Spleen (tissue), 7 donors: ENCODE data around the gene REG1B.

ENCODE experiments used
- CTCF ChIP-seq, 11 experiments: fragments of 200-600 bp in 7 of 11; fragments of 450-650 bp in 4 of 11; sonication (generic) in 4 of 11; IDR thresholded peaks in 8 of 11; conservative IDR thresholded peaks in 3 of 11; 1 replicate in 7 of 11; 2 replicates in 4 of 11; pipeline versions ENCODE4 v1.4.0 to v1.8.0; 2016 to 2021; ENCODE audit warnings: antibody characterized with exemption in 11 of 11, inconsistent platforms in 4 of 11, mild to moderate bottlenecking in 1 of 11
- POLR2A ChIP-seq, 3 donors: fragments of 450-650 bp; IDR thresholded peaks; one replicate each; pipeline ENCODE4 v1.5.1; 2017; ENCODE audit warnings: antibody characterized with exemption in 3 of 3, mild to moderate bottlenecking in 1 of 3
- donor health status: DM: no; HTN: no; CAD: no; lungs with moderate emphysema.
- donor health status: DM: no; HTN: no; CAD: no.
- donor health status: DM: no; HTN: no; CAD: no.

GRCh38 chr2:79128406-79128805 lies 40.6 kb upstream of the REG1B start:
- TF ChIP-seq CTCF (IDR thresholded peaks at IDR 0.05 in 8 of 11, conservative IDR thresholded peaks at IDR 0.05 in 3 of 11): no peak
- TF ChIP-seq POLR2A (IDR thresholded peaks at IDR 0.05): no peak
